Stimulated activated CD4-positive, alpha-beta T cell treated with anti-CD3 and anti-CD28 coated beads, Interleukin-12 subunit alpha, Interleukin-12 subunit beta, amount 100 ng/mL, for 48 hours (primary cell): ENCODE measurements around the gene IQCH.

Source experiments
- DNase-seq, 3 donors: peaks; one replicate each; pipeline ENCODE4 v3.0.0-alpha.2; 2020; ENCODE audit warnings: low read depth in 2 of 3, low spot score in 1 of 3

Gene IQCH

DNA sequence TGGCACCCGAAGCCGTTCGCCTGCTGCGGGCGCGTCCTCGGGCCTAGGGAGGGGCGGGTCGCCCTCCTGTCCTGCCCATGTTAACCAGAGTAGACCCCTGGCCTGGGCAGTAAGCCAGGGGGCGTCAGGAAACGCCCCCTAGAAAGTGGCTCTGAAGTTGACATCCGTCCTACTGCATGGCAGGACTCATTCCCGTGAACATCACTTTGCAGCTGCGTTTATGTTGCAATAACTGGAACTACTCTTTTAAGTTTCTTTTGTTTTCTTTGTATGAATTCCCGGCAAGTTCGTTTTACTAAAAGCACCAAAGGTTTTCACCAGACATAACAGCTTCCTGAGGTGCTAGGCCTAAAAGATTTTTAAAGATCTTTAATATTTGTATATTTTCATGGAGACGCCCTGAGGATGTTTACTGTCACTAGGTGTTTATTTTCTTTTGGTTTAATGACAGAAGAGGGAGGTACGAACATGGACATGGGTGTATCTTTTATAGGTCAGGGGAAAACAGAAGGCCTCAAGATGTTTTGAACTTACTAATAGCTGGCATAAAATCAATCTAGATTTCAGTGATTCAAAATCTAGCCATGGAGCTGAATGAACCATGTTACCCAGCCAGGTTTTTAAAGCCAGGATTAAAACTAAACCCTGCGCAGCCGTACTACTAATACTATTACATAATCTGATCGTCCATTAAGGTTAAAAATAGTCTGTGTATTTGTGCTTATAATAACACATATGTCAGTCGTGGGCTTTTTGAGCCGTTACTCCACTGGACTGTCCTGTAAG is 267.4 kb downstream of the IQCH start:
- no peak for DNase-seq

DNA sequence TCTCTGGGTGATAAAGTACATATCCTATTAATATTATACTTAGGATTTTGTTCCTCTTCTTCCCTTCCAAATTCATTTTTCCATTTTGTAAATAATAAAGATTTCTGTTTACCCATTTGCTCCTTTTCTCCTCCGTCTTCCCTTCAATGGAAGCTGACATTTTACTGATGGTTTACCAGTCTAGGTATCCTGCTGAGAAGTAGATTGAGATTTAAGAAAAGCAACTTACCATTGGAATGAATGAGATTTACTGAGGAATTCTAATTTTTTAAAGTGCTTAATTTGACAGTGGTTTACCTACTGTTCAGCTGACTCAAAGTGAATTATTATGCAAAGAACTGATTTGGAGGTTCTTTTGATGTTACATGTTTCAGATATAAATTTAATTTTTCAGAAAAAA is 268.7 kb downstream of the IQCH start:
- DNase-seq: no peak

DNA sequence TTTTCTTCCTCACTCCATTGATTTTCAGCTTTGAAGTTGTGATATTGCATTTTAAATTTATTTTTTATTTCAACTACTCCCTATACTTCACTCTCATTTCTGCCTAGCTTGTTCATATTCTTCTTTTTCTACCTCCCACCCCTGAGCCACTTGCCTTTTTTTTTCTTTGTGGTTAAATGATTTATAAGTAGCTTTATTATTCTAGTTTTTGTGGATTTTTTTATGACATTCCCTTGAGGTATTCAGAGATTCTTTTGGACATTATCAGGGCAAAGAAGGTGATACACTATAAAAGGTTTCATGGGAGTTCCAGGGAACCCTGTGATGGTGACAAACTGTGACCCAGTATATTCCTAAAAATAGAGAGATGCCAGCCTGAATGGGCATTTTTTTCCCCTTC is 269.6 kb downstream of the IQCH start:
- DNase-seq: no peak

DNA sequence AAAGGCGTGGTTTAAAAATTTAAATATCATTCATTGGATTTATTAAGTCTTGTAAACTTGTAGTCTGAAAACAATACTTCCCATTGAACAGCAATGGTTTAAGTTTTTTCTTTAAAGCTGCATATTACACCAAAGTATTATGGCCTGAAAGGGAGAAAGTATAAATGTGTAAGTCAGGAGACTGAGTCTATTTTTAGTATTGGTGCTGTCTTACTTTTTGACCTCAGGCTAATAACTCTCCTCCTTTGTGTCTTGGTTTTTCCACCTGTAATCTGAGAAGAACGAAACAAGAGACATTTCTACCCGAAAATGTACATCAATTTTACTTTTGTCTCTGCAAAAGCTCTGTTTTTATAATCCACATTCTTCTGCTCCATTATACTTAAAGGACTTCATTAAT is 273.9 kb downstream of the IQCH start:
- DNase-seq: no peak

DNA sequence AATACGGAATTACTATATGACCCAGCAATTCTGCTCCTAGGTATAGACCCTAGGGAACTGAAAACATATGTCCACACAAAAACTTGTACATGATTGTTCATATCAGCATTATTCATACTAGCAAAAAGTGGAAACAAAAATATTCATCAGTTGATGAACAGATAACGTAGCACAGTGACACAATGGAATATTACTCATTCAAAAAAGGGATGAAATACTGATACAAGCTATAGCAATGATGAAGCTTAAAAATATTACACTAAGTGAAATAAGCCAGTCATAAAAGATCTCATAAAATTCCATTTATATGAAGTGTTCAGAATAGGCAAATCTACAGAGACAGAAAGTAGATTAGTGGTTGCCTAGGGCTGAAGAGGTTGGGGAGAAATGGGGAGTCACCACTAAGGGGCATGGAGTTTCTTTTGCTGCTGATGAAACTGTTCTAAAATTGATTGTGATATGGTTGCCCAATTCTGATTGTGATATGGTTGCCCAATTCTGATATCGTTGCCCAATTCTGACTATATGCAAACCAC is 276.9 kb downstream of the IQCH start:
- no peak for DNase-seq

DNA sequence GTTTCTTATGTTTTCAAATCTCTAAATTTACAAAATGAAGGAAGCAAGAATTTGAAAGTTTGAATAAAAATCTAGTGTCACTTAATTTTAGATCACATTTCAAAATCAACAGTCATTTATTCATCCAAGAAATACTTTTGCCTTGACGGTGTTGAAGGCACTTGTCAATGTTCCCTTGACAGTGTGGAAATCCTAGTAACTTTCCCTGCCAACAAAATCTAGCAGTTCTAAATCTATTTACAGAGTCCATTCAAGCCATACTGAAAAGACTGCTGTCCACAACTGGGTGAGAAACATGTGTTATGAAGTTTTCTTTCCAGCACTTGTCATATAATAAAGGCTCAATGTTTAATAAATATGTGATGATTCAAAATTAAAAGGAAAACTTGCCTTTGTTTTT is 279.3 kb downstream of the IQCH start:
- no peak for DNase-seq

DNA sequence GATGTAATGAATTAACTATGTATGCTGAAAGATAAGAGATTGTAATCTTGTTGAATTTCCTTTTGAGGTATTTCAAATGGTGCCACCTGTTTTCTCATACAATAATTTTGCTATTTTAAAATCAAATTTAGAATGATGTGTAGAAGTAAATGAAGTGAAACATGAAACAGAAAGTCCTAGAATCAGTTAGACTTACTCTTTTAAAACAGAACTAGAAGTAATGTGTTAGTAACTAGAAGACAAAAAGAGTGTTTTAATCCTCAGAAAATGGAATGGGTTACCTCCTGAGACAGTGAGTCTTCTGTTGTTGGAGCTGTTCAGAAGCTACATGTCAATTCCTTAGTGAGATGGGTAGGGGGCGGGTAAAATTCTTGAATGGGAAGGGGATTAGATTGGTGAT is 279.8 kb downstream of the IQCH start:
- DNase-seq: no peak

DNA sequence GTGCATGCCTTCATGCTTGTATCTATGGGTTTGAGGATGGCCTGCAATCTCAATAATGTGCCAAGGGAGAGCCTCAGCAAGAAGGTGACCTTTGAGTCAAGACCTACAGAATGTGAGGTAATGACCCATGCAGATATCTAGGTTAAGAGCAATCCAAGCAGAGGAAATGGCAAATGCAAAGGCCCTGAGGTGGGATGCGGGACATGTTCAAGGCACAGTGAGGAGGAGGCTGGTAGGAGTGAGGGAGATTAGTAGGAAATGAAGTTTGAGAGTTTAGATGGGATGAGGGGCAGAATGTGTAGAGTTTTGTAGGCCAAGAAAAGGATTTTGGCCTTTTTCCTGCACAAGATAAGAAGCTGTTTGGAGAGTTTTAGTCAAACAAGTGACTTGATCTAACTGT is 283.2 kb downstream of the IQCH start:
- no peak for DNase-seq

DNA sequence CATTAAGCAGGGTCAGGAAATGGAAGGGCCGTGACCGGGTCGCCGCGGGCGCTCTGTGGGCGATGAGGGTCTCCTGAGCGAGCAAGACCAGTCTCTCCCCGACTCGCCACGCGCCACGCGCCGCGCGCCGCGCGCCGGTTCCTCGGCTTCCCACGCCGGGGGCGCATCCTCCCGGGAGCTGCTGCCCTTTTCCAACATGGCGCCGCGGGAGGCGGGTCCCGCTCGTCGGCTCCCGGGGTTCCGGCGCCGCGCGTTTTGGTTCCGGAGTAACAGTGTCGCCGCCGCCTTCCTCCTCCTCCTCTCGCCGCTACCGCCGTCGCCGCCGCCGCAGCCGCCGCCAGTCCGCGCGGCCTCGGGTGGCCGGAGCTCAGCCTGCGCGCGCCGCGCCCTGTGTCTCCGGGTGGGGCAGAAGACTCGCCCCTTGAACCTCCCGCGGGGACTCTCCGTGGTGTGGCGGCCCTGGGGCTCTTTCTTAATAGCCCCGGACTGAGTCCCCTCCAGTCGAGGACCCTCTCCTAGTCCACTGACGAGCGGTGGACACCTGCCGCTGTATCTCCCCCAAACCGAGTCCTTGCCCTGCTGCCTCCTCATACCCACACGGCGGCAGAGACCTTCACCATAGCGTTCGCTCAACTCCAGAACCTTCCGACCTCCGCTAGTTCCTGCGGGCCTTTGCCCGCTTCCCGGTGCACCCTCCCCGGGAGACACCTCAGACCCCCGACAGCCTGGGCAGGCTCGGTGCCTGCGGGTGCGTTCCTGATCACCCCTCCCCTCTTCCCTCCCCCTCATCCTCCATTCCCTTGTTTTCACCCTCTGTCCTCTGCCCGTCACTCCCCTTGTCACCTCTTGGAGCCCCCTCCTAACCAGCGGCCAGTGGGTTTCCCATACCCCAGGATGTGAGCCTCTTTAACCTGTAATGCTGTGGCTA is 288.1 kb downstream of the IQCH start, which contains the start of gene MAP2K5:
MAP2K5 (plus strand) TSS at position 284 of the 928 bp plus-strand sequence; CDS start at position 917, 633 bp downstream.
- DNase-seq: peak; percentile 64 to 80 (median 68)

DNA sequence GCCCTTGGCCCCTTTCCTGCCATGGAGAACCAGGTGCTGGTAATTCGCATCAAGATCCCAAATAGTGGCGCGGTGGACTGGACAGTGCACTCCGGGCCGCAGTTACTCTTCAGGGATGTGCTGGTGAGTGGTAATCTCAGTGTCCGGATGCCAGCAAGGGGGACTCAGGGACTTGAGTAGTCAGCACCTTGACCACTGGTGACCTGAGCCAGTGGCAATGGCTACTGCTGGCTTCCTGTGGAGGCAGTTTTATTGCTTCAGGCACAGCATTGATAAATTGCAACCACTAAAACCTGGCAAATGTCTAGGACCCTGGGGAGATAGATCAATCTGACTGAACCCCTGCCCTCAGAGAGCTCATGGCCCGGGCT is 288.7 kb downstream of the IQCH start:
- DNase-seq: no peak

DNA sequence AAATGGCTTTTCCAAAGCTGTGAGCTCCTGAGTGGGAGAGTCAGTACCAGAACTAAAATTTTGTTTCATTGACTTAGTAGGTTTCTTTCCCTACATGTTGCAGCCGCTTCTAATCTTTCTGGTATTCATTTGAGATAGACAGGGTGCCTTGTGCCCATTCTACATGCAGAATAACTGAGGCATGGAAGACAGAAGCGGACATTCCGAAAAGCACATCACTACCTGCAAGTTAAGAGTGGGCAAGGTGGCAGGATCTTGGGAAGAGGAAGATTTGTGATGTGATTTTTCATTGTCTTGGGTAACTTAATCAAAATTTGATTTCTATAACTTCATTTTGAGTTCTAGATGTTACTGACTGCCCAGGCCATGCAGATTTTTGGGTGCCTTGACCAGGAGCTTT is 289.9 kb downstream of the IQCH start:
- no peak for DNase-seq

DNA sequence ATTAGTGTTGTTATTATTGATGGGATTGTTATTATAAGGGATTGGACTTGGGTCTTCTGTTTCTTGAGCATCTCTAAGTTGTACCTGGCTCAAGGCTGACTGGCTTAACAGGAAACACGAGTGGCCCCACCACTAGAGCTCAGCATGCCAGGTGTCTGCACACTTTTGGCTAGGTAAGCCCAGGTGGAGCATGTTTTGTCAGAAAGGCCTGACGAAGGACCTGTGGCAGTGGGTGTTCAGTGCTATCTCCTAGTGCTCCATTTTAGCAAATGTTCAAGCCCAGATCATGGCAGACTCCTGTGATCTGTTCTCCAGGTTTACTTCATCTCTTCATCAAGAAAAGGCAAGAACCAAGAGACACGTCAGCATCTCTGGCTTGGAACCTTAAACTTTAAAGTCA is 291.3 kb downstream of the IQCH start:
- no peak for DNase-seq

DNA sequence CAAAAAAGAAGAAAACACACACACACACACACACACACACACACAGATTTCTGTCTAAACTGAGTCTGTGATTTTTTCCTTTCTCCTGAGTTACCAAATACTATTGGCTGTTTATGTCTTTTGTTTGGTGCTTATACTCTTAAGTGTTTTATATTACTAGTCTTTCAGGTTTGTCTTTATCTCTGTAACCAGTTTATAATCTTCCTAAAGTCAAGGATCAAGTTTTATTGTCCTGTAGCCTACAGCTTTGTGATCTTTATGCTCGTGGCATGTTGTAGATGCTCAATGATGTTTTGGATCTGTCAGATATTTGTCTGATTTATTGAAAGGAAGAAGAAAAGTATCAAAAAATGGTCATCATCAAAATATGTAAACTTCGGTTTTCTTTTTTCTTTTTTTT is 292.5 kb downstream of the IQCH start:
- no peak for DNase-seq

DNA sequence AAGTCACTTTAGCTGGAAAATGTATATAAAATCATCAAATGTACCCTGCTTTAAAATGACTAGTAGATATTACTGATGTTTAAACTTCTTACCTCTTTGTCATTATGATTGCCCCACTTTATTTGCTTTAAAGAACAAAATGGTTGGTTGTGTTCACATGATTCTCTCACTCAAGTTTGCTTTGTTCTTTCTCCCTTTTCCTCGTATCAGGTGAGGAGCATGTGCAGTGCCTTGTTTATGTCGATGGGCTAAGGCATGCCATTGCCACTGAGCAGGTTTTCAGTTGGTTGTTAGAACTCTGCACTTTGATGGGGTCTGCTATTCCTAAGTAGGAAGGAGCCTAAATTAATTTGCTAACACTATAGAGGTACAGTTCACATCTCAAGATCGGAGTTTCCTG is 293.2 kb downstream of the IQCH start:
- DNase-seq: no peak

DNA sequence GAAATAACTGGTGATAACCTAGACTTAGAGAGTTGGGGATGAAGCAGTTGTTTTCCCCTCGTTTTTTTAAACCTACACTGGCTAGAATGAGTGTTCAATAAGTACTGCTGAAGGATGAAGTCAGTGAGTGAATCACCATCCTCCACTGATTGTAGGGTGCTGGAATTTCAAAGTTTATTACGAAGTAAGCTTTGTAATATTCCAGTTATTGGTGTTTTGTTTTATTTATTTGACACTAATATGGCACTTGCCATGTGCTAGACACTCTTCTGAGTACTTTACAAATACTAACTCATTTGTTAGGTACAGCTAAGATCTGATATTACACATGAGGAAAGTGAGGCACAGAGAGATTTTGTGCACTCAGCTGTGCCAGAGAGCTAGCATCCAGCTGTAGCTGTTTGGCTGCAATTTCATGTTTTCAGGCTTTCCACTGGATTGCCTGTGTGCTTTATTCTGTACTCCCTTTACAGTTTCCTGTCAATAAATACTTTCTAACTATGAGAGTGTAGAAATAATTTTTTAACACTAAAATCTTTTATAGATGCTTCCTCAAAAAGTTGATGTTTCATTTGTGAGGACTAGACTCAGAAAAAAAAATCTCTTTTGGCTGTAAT is 293.8 kb downstream of the IQCH start:
- no peak for DNase-seq

DNA sequence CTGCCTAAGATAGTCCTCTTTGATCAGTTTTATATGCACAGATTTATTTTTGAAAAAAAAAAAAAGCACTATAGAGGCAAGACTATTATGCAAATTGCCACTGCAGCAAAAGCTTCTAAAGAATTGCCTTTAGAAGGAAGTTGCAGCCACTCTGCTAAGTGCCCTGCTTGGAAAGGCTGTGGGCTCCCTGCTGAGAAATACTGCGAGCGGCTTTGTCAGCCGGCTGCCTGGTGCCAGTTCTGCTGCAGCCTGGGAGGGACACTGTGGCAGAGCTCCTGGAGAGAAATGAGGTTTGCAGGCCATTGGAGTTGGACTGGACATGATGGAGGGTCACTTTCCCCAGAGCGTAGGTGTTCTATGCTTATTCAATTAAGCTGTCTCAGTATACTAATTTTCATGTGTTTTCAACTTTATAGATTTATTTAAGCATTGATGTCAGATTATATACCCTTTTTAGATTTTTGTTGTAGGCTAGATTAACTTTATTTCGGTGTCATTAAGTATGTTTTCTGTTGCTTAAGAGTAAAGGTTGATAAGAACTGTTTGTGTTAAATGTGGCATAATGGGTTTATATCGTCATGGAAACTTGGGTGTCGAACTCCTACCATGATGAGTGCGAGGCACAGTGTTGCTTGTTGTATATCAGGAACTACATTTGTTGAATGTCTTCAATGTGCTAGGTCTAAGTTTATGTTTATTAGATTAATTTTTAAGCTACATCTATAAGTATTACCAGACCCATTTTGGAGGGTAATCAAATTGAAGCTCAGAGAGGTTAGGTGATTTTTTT is 294.5 kb downstream of the IQCH start:
- DNase-seq: no peak

DNA sequence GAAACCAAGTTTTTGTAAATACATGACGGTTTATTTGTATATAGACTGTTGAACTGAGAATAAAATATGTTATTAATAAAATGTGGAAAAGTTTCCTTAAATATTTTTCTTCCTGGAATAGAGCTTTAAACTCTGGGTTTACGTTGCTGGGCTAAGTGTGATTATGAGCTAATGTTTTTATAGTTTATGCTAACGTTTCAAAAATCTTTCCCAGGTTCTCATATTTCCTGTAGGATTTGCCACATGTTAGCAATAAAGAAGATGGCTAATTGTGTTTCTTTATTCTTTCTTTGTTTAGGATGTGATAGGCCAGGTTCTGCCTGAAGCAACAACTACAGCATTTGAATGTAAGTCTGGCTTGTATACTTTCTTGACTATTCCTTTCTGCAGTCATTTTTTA is 295.1 kb downstream of the IQCH start:
- DNase-seq: no peak

DNA sequence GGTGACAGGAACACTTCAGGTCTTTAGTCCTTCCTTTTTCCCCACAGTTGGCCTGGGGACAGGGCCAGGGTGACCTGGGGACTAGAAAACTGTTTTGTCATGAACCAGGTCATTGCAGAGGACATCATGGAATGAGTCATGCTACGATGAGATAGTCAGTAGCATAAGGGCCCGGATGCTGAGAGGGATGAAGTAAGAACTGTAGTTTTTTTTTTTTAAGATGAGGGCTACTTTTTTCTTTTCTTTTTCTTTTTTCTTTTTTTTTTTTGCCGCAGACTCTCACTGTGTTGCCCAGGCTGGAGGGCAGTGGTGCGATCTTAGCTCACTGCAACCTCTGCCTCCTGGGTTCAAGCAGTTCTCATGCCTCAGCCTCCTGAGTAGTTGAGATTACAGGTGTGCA is 295.9 kb downstream of the IQCH start:
- no peak for DNase-seq

DNA sequence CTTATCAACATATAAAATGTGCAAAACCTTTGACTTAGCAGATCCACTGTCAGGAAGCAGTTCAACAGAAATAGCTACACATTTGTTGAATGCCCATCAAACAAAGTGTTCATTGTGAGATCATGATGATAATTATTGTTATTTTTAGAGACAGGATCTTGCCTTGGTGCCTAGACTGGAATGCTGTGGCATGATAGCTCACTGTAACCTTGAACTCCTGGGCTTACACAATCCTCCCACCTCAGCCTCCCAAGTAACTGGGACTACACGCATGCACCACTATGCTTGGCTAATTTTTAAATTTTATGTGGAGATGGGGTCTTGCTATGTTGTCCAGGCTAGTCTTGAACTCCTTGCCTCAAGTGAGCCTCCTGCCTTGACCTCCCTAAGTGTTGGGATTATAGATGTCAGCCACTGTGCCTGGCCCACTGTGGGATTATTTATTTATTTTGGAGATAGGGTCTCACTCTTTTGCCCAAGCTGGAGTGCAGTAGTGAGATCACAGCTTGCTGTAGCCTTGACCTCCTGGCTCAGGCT is 296.7 kb downstream of the IQCH start:
- DNase-seq: no peak
